ENCODE measurements around the gene CHFR.
"Not testable (repeated sequence)": the region's sequence is repeated elsewhere in the genome, so short reads cannot be mapped to it uniquely, and the experiment has no call there.

CHFR gene

GRCh38 chr12:132813443-132813842 is 74.0 kb downstream of the CHFR start:
- H3K27me3 ChIP-seq, result no peaks in the 10 kb centered on the region
- TF ChIP-seq CTCF (IDR thresholded peaks at IDR 0.05; ENCODE audit: low read depth, low read length), result no peak

GRCh38 chr12:132812631-132813305 is 74.6 kb downstream of the CHFR start:
- Histone ChIP-seq H3K36me3 (peaks cover 54% of the 10 kb centered on the region), H3K27me3 (no peaks in the 10 kb centered on the region), H3K4me1 (no peaks in the 10 kb centered on the region), H3K4me3 (ENCODE audit: low read depth, low read length) (no peak overlapping the region), H3K9me3 (no peaks in the 10 kb centered on the region)
- no peak for TF ChIP-seq CTCF (IDR thresholded peaks at IDR 0.05; ENCODE audit: low read depth, low read length)
- no peak for DNase-seq

More at GRCh38 chr12:132813443-132813842, 74.0 kb downstream of the CHFR start:
- DNase-seq, result no peak
- H3K4me1 ChIP-seq, result no peaks in the 10 kb centered on the region
- no peak overlapping the region for H3K4me3 ChIP-seq (ENCODE audit: low read depth, low read length)
- H3K9me3 ChIP-seq, result no peaks in the 10 kb centered on the region
- H3K36me3 ChIP-seq, result peaks cover 51% of the 10 kb centered on the region

- peak; percentile 46 for TF ChIP-seq CTCF (IDR thresholded peaks at IDR 0.05; ENCODE audit: low read depth, low read length)
- peak; percentile 65 for DNase-seq
- peaks cover 57% of the 10 kb centered on the region for H3K36me3 ChIP-seq
- H3K27me3 ChIP-seq; H3K9me3 ChIP-seq; H3K4me3 ChIP-seq (ENCODE audit: low read depth, low read length); H3K4me1 ChIP-seq: not testable (repeated sequence)
These were observed 78.0 kb downstream of the CHFR start for GRCh38 chr12:132809391-132809790.

GRCh38 chr12:132807295-132808092 is 79.9 kb downstream of the CHFR start:
- H3K4me3 ChIP-seq (ENCODE audit: low read depth, low read length), result no peak overlapping the region
- no peaks in the 10 kb centered on the region for H3K9me3 ChIP-seq
- no peak for DNase-seq
- no peaks in the 10 kb centered on the region for H3K27me3 ChIP-seq
- peaks cover 56% of the 10 kb centered on the region for H3K36me3 ChIP-seq
- no peak for TF ChIP-seq CTCF (IDR thresholded peaks at IDR 0.05; ENCODE audit: low read depth, low read length)
- no peaks in the 10 kb centered on the region for H3K4me1 ChIP-seq

- no peak for TF ChIP-seq CTCF (IDR thresholded peaks at IDR 0.05; ENCODE audit: low read depth, low read length)
- H3K4me3 ChIP-seq (ENCODE audit: low read depth, low read length), result no peak overlapping the region
- DNase-seq, result no peak
- peaks cover 54% of the 10 kb centered on the region for H3K36me3 ChIP-seq
- no peaks in the 10 kb centered on the region for H3K9me3 ChIP-seq
- H3K27me3 ChIP-seq, result no peaks in the 10 kb centered on the region
- H3K4me1 ChIP-seq, result no peaks in the 10 kb centered on the region
These were observed 80.5 kb downstream of the CHFR start for GRCh38 chr12:132806857-132807256.

- Histone ChIP-seq H3K4me3 (ENCODE audit: low read depth, low read length) (no peak overlapping the region), H3K36me3 (peaks cover 73% of the 10 kb centered on the region), H3K9me3 (no peaks in the 10 kb centered on the region), H3K4me1 (no peaks in the 10 kb centered on the region), H3K27me3 (no peaks in the 10 kb centered on the region)
- DNase-seq, result no peak
- TF ChIP-seq CTCF (IDR thresholded peaks at IDR 0.05; ENCODE audit: low read depth, low read length), result no peak
These were observed 83.0 kb downstream of the CHFR start for GRCh38 chr12:132804426-132804861.

Measured in BE2C (cell line).